Activated T-cell treated with anti-CD3 and anti-CD28 coated beads, Interleukin-2, amount 50 U/mL, for 48 hours (primary cell): ENCODE measurements around the gene ANKK1.

Experiments
- DNase-seq, 2 experiments: peaks; one replicate each; pipeline ENCODE4 v3.0.0-alpha.2; 2020

Gene ANKK1

DNA sequence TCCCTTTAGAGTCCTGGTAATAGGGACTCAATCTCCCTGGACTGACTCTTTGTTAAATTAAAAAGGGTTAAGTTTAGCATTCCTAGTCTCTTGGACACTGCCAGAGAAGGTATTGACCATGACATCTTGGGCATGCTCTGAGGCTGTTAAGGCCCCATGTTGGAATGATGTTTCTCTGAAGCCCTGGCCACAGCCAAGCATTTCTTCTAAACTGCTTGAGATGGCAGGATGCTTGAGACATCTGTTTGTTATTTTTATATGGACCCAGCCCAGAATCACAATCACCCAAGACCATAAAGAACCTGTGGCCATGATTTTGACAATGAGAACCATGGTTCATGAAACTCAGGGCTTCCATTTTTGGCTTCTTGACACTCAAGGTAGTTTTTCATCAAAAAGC is 5.5 kb upstream of the ANKK1 start:
- no peak for DNase-seq

GRCh38 chr11:113384551-113384950 is 3.0 kb upstream of the ANKK1 start:
- no peak for DNase-seq

GRCh38 chr11:113385749-113386148 is 1.8 kb upstream of the ANKK1 start:
- DNase-seq: no peak

DNA sequence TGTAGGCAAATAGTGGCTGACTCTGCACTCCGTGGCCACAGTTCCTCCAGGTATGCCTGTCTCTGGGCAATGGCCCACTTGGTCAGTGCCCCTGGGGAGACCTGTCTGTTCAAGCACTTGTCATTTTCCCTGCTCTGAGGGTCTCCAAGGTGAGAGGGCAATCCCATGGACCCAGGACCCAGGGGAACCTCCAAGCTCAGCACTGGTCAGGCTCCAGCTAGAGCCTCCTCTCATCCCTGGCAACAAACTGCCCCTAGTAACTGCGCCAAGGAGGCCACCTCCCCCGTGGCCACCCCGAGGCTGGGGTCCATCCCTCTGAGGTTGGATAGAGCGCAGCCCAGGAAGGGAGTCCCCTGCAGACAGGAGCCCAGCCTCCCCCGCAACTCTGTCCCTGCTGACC is 713 bp upstream of the ANKK1 start:
- DNase-seq: no peak

GRCh38 chr11:113389272-113389671 is 1.7 kb downstream of the ANKK1 start:
- no peak for DNase-seq

GRCh38 chr11:113392236-113392921 is 4.8 kb downstream of the ANKK1 start:
- no peak for DNase-seq

DNA sequence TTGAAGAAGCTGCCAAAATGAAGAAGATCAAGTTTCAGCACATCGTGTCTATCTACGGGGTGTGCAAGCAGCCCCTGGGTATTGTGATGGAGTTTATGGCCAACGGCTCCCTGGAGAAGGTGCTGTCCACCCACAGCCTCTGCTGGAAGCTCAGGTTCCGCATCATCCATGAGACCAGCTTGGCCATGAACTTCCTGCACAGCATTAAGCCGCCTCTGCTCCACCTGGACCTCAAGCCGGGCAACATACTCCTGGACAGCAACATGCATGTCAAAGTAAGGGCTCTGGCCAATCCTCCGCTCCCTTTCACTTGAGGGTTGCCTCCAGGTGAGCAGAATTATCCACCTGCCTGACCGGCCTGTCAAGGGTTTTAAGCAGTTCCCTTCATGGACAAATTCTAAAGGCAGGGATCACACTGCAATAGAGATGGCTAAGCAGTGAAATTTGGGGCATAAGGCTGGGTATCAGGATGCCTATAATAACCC is 6.0 kb downstream of the ANKK1 start:
- DNase-seq: no peak

DNA sequence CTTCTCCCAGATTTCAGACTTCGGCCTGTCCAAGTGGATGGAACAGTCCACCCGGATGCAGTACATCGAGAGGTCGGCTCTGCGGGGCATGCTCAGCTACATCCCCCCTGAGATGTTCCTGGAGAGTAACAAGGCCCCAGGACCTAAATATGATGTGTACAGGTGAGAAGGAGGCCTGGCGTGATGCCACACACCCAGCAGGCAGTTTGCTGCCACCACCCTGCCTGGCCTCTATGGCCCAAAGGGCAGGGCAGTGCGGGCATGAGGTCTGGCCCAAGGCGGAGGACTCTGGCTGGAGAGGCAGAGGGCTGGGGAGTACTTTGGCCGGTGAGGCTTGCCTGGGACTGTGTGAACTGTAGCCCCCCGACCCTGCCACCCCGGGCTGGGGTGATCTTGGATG is 7.3 kb downstream of the ANKK1 start:
- no peak for DNase-seq

DNA sequence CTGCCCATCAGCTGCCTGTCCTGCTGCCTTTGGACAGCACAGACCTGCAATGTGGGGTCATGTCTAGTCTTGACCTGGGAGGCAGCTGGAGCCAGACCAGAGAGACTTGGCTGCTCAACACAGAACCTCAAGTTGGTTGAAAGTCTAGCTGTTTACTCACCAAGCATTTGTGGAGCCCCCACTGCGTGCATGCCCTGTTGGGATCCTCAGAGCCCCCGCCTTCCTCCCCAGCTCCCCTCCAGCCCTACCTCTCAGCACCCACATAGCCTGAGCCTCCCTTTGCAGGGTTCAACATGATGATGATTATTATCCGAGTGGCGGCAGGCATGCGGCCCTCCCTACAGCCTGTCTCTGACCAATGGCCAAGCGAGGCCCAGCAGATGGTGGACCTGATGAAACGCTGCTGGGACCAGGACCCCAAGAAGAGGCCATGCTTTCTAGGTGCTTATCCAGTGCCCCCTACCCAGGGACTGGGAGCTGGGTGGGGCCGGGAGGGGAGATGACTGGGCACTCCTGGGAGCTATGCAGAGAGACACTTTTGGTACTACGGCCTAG is 8.3 kb downstream of the ANKK1 start:
- DNase-seq: no peak

DNA sequence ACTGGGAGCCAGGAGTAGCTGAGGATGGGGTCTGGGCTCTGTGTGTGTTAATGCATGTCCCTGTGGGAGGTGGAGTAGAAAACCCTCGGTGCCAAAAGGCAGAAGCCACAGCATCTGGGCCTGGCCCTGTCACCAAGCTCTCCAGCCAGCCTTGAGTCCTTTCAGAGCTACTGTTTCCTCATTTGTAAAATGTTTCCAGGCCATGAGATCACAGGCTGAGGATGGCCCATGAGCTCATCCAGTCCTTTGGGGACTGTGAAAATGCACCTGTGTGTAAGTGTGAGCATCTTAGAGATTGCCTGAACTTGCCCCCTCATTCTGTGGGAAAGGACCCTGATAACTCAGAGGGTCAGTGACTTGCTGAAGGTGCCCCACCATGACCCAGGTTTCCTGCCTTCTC is 9.1 kb downstream of the ANKK1 start:
- DNase-seq: no peak

- DNase-seq: no peak
Measured at GRCh38 chr11:113397212-113397611, 9.6 kb downstream of the ANKK1 start.

- DNase-seq: no peak
Measured at GRCh38 chr11:113397821-113398220, 10.2 kb downstream of the ANKK1 start.

DNA sequence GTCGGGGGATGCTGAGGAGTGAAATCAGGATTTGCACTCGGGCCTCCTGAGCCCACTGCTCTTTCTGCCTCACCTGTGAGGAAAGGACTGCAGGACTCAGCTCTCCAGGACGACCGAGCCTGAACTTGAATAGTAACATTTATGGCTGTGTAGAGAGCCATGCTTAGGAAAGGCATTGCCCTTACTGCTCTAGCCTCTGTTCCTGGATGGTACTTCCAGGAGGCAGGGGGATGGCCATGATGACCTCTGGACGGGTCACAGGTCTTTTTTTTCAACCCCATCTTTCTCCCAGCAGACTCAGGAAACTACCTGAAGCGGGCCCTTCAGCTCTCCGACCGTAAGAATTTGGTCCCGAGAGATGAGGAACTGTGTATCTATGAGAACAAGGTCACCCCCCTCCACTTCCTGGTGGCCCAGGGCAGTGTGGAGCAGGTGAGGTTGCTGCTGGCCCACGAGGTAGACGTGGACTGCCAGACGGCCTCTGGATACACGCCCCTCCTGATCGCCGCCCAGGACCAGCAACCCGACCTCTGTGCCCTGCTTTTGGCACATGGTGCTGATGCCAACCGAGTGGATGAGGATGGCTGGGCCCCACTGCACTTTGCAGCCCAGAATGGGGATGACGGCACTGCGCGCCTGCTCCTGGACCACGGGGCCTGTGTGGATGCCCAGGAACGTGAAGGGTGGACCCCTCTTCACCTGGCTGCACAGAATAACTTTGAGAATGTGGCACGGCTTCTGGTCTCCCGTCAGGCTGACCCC is 11.3 kb downstream of the ANKK1 start:
- DNase-seq: no peak

GRCh38 chr11:113400631-113401230 is 13.2 kb downstream of the ANKK1 start:
- DNase-seq: no peak

DNA sequence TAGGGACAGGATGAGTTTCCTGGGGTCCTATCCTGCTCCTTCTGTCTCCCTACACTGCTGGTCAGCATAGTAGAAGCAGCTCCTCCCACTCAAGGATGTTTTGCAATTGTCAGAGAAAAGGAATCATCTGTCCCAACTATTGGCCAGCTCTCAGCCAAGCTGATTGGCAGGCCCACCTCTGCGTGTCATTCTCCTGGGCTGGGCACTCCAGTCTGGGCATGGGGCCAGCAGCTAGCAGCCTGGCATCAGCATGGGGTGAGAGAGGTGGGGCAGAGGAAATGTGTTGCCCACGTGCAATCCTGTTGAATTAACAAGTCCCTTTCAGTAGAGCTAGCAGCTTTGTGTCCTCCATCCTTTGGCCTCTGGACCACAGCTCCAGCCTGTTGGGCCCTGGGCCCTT is 14.1 kb downstream of the ANKK1 start:
- no peak for DNase-seq

GRCh38 chr11:113404859-113405430 is 17.4 kb downstream of the ANKK1 start:
- DNase-seq: no peak

DNA sequence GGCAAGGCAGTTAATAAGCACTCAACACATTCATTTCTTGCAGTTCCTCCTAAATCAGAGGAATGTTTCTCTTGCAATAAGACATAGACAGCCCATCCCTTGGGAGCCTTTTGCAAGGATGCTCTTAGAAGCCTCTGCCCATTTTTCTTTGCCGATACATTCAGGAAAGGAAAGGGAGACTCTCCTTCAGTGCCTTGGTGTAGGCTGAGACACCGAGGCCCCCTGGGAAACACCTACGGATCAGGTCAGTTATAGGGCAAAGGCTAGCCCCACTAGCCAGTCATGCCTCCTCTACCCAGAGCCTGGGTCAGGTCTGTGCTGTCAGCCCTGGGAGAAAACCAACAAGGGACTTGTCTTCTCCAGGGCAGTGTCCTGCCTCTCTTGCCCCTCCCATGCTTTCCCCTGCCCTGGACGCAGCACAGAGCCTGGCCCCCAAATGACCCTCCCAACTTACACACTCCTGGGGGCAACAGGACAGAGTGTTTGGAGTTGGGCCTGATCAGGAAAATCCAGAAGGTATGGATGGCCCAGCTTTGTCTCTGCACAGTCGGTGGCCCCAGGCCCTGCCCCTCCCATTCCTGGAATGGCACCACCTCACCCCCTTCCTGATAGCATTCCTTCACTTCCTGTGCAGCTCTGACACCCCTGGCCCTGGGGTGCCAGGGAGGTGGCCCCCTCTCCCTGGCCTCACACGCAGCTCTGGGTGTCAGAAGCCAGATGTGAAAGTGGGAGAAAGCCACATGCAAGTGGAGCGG is 18.3 kb downstream of the ANKK1 start:
- DNase-seq: no peak

GRCh38 chr11:113407163-113407562 is 19.6 kb downstream of the ANKK1 start:
- DNase-seq: no peak

DNA sequence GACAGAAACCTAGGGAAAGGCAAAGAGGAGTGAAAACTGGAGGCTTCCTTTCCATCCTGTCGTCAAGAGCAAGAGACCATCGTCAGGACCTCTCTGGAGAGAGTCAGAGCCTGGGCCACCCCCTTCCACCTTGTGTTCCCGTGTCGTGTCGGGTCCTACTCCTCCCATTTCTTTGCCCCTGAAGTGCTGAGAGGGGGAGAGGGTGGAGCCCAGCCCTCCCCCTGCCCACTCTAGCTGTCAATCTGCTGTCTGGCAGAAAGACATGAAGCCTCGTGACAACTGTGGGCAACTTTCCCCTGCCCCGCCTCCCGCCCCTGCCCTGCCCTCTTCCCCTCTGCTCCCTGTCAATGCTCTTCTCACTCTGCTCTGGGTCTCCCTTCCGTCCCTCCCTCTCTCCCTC is 20.6 kb downstream of the ANKK1 start:
- no peak for DNase-seq

- no peak for DNase-seq
Measured at GRCh38 chr11:113408887-113409286, 21.3 kb downstream of the ANKK1 start.

- DNase-seq: no peak
Measured at GRCh38 chr11:113409526-113409925, 21.9 kb downstream of the ANKK1 start.

DNA sequence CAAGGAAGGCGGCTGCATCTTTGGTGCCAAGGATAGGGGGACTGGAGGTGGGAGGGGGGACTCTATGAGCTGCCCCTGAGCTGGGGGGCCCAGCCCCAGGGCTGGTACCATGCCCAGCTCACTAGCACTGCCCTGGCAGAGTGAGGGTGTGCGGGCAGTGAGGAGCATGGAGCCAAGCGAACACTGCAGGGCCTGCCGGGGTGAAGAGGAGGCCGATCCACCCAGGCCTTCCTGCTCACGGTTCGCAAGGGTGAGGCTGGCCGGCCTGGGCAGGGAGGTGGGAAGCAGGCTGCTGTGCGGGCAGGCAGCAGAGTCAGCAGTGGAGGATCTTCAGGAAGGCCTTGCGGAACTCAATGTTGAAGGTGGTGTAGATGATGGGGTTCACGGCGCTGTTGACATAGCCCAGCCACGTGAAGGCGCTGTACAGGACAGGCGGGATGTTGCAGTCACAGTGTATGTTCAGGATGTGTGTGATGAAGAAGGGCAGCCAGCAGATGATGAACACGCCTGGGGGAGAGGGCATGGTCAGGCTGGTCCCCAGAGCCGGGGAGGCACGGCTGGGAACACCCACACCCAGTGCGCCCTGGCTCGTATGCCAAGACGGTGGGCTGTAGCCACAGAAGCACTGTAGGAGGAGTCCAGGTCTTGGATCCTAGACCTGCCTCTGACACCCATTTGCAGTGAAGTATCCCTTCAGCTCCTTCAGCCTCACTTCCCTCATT is 23.0 kb downstream of the ANKK1 start:
- DNase-seq: no peak
